HepG2 (cell line): ENCODE measurements around the gene PARP3. TPM values are rescaled to one million over a fixed set of nuclear protein-coding genes. Genes with fewer than 3 reads are reported as not detected.
A peak's percentile ranks its signal among the peaks of the same experiment; 100 is the strongest.

ENCODE experiments used
- ARID2 ChIP-seq: sonication (generic); formaldehyde crosslinking; IDR thresholded peaks from 2 replicates; pipeline ENCODE4 v1.8.1; 2022; ENCODE audit warnings: mild to moderate bottlenecking, missing genetic modification reagents, borderline replicate concordance
- FOXO1 ChIP-seq: sonication (generic); formaldehyde crosslinking; IDR thresholded peaks from 2 replicates; pipeline ENCODE4 v1.4.0; 2020; ENCODE audit warnings: missing genetic modification reagents
- HNRNPH1 ChIP-seq: fragments of 200-400 bp; formaldehyde crosslinking; optimal IDR thresholded peaks from 2 replicates; pipeline ENCODE3; 2017; ENCODE audit warnings: mild to moderate bottlenecking, low read depth, low read length
- KDM1A ChIP-seq: IDR thresholded peaks from 2 replicates; pipeline ENCODE4 v1.6.1; 2016; ENCODE audit warnings: missing compliant biosample characterization
- MEF2D ChIP-seq: sonication (generic); formaldehyde crosslinking; IDR thresholded peaks from 2 replicates; pipeline ENCODE4 v1.5.1; 2020; ENCODE audit warnings: mild to moderate bottlenecking, missing genetic modification reagents
- MLLT10 ChIP-seq: sonication (generic); formaldehyde crosslinking; IDR thresholded peaks from 2 replicates; pipeline ENCODE4 v1.4.0; 2020; ENCODE audit warnings: missing genetic modification reagents
- MTA3 ChIP-seq: sonication (generic); formaldehyde crosslinking; IDR thresholded peaks from 2 replicates; pipeline ENCODE4 v1.4.0; 2020; ENCODE audit warnings: missing genetic modification reagents
- MTF2 ChIP-seq: sonication (generic); formaldehyde crosslinking; IDR thresholded peaks from 2 replicates; pipeline ENCODE4 v1.5.0; 2020; ENCODE audit warnings: missing genetic modification reagents, borderline replicate concordance
- POLR2G ChIP-seq: fragments of 200-400 bp; formaldehyde crosslinking; IDR thresholded peaks from 2 replicates; pipeline ENCODE4 v1.6.1; 2018; ENCODE audit warnings: mild to moderate bottlenecking, low read depth, low read length, moderate library complexity
- RBM39 ChIP-seq: fragments of 200-400 bp; formaldehyde crosslinking; IDR thresholded peaks from one replicate; pipeline ENCODE4 v1.6.1; 2018; ENCODE audit warnings: antibody characterized with exemption, mild to moderate bottlenecking, low read depth, low read length; ENCODE audit not compliant: poor library complexity, severe bottlenecking
- REPIN1 ChIP-seq: sonication (generic); formaldehyde crosslinking; IDR thresholded peaks from 2 replicates; pipeline ENCODE4 v1.8.0; 2022; ENCODE audit warnings: missing genetic modification reagents, low read depth, mild to moderate bottlenecking, borderline replicate concordance
- TBP ChIP-seq: sonication (generic); formaldehyde crosslinking; IDR thresholded peaks from 2 replicates; pipeline ENCODE4 v1.5.0; 2020; ENCODE audit warnings: missing genetic modification reagents
- TSC22D2 ChIP-seq: sonication (generic); formaldehyde crosslinking; IDR thresholded peaks from 2 replicates; pipeline ENCODE4 v1.5.1; 2020; ENCODE audit warnings: missing genetic modification reagents, mild to moderate bottlenecking, borderline replicate concordance
- ZNF326 ChIP-seq: sonication (generic); formaldehyde crosslinking; IDR thresholded peaks from 2 replicates; pipeline ENCODE4 v1.4.0; 2020; ENCODE audit warnings: missing genetic modification reagents, borderline replicate concordance
- ZNF441 ChIP-seq: sonication (generic); formaldehyde crosslinking; IDR thresholded peaks from 2 replicates; pipeline ENCODE4 v1.7.0; 2021; ENCODE audit warnings: missing genetic modification reagents, borderline replicate concordance
- ZNF530 ChIP-seq: sonication (generic); formaldehyde crosslinking; IDR thresholded peaks from 2 replicates; pipeline ENCODE4 v1.5.0; 2020; ENCODE audit warnings: low read depth, mild to moderate bottlenecking, missing genetic modification reagents
- polyA plus RNA-seq, 8 experiments: library from polyadenylated mRNA; depleted of rRNA in 3 of 8; stranded (reverse) in 7 of 8; unstranded in 1 of 8; fragments of >200 nt; fragmentation: Illumina TruSeq in 4 of 8; extraction: Trizol in 4 of 8; gene quantifications; 2 replicates each; pipeline versions ENCODE4 v1.2.1 to v1.2.3, GENCODE V29; 2011 to 2016; ENCODE audit warnings: low read depth in 4 of 8, missing spikeins in 1 of 8, mixed read lengths in 1 of 8; ENCODE audit not compliant: insufficient read depth in 1 of 8
- total RNA-seq, 5 experiments: library from RNA; depleted of rRNA; stranded (reverse); fragments of >200 nt; fragmentation: Illumina TruSeq; extraction: Trizol; gene quantifications; 2 replicates each; pipeline ENCODE4 v1.2.3, GENCODE V29; 2016; ENCODE audit warnings: low read depth in 1 of 5
- TF ChIP-seq, protein P1 (sequence below): sonication (generic); formaldehyde crosslinking; IDR thresholded peaks from 2 replicates; pipeline ENCODE4 v1.9.0; 2021; ENCODE audit warnings: mild to moderate bottlenecking, missing genetic modification reagents
- TF ChIP-seq, protein P2 (sequence below): IDR thresholded peaks from 2 replicates; pipeline ENCODE4 v1.6.1; 2016; ENCODE audit warnings: low read depth, borderline replicate concordance
- TF ChIP-seq, protein P3 (sequence below): sonication (generic); formaldehyde crosslinking; IDR thresholded peaks from 2 replicates; pipeline ENCODE4 v1.4.0; 2020; ENCODE audit warnings: mild to moderate bottlenecking, low read depth, missing genetic modification reagents
- TF ChIP-seq, protein P4 (sequence below): sonication (generic); formaldehyde crosslinking; IDR thresholded peaks from 2 replicates; pipeline ENCODE4 v1.9.0; 2021; ENCODE audit warnings: missing genetic modification reagents, borderline replicate concordance

The PARP3 gene
- total and polyA plus RNA-seq, 2 of the 13 experiments (the other 11 are each of a cell fraction or from before 2014, with no cell fraction given): 11.2 to 21.5 TPM

DNA sequence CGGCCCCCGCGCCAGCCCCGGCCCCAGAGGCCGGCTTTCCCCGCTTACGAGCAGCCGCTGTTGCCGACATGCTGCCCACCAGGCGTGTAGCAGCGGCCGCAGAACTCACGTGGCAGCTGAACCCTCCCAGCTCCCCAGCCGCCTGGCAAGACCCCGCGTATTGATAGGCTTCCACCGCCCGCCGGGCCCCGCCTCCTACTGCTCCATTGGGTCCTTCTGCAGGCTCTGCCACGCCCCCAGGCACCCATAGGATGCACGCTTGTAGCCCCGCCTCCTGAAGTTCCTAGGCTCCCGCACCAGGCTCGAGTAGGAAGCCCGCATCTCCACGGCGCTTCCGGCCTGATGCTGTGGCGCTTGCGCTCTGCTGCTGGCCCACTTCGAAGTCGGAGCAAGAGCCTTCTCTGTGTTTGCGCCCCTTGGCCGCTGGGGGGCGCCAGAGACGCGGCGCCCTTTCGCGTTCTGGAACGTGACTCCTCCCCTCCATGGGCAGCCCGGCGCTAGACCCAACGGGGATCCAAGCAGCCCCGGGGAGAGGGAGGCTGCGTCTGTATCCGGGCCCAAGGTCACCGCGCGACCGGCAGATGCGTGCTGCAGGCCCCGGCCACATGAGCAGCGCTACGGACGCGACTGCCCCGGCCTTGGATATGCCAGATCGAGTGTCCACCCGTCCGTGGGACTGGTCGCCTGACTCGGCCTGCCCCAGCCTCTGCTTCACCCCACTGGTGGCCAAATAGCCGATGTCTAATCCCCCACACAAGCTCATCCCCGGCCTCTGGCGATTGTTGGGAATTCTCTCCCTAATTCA is at the start of gene PARP3, which contains the start of gene RRP9 (continued):
- TF ChIP-seq, protein P1, sequence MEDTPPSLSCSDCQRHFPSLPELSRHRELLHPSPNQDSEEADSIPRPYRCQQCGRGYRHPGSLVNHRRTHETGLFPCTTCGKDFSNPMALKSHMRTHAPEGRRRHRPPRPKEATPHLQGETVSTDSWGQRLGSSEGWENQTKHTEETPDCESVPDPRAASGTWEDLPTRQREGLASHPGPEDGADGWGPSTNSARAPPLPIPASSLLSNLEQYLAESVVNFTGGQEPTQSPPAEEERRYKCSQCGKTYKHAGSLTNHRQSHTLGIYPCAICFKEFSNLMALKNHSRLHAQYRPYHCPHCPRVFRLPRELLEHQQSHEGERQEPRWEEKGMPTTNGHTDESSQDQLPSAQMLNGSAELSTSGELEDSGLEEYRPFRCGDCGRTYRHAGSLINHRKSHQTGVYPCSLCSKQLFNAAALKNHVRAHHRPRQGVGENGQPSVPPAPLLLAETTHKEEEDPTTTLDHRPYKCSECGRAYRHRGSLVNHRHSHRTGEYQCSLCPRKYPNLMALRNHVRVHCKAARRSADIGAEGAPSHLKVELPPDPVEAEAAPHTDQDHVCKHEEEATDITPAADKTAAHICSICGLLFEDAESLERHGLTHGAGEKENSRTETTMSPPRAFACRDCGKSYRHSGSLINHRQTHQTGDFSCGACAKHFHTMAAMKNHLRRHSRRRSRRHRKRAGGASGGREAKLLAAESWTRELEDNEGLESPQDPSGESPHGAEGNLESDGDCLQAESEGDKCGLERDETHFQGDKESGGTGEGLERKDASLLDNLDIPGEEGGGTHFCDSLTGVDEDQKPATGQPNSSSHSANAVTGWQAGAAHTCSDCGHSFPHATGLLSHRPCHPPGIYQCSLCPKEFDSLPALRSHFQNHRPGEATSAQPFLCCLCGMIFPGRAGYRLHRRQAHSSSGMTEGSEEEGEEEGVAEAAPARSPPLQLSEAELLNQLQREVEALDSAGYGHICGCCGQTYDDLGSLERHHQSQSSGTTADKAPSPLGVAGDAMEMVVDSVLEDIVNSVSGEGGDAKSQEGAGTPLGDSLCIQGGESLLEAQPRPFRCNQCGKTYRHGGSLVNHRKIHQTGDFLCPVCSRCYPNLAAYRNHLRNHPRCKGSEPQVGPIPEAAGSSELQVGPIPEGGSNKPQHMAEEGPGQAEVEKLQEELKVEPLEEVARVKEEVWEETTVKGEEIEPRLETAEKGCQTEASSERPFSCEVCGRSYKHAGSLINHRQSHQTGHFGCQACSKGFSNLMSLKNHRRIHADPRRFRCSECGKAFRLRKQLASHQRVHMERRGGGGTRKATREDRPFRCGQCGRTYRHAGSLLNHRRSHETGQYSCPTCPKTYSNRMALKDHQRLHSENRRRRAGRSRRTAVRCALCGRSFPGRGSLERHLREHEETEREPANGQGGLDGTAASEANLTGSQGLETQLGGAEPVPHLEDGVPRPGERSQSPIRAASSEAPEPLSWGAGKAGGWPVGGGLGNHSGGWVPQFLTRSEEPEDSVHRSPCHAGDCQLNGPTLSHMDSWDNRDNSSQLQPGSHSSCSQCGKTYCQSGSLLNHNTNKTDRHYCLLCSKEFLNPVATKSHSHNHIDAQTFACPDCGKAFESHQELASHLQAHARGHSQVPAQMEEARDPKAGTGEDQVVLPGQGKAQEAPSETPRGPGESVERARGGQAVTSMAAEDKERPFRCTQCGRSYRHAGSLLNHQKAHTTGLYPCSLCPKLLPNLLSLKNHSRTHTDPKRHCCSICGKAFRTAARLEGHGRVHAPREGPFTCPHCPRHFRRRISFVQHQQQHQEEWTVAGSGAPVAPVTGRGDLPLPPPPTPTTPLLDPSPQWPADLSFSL: no peak
- TF ChIP-seq ZNF326 (no peak), POLR2G (peak; percentile 83), TBP (CRISPR knock-in tag) (no peak), MLLT10 (CRISPR knock-in tag) (no peak), KDM1A (CRISPR knock-in tag) (no peak), MEF2D (CRISPR knock-in tag) (peak; percentile 78; the same call in 1 of the 2 replicates), MTA3 (CRISPR knock-in tag) (no peak), ARID2 (CRISPR knock-in tag) (no peak), REPIN1 (CRISPR knock-in tag) (peak; percentile 20; the same call in 1 of the 2 replicates), TSC22D2 (CRISPR knock-in tag) (peak; percentile 46; the same call in 1 of the 2 replicates), ZNF530 (CRISPR knock-in tag) (no peak), ZNF441 (CRISPR knock-in tag) (peak; percentile 70), HNRNPH1 (no peak), MTF2 (CRISPR knock-in tag) (no peak), FOXO1 (CRISPR knock-in tag) (peak; percentile 47; the same call in 1 of the 2 replicates), RBM39 (peak; percentile 69)
- TF ChIP-seq, protein P2, sequence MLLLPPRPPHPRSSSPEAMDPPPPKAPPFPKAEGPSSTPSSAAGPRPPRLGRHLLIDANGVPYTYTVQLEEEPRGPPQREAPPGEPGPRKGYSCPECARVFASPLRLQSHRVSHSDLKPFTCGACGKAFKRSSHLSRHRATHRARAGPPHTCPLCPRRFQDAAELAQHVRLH (CRISPR knock-in tag): peak; percentile 91; the same call in 1 of the 2 replicates
- TF ChIP-seq, protein P3, sequence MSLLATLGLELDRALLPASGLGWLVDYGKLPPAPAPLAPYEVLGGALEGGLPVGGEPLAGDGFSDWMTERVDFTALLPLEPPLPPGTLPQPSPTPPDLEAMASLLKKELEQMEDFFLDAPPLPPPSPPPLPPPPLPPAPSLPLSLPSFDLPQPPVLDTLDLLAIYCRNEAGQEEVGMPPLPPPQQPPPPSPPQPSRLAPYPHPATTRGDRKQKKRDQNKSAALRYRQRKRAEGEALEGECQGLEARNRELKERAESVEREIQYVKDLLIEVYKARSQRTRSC (CRISPR knock-in tag): no peak
- TF ChIP-seq, protein P4, sequence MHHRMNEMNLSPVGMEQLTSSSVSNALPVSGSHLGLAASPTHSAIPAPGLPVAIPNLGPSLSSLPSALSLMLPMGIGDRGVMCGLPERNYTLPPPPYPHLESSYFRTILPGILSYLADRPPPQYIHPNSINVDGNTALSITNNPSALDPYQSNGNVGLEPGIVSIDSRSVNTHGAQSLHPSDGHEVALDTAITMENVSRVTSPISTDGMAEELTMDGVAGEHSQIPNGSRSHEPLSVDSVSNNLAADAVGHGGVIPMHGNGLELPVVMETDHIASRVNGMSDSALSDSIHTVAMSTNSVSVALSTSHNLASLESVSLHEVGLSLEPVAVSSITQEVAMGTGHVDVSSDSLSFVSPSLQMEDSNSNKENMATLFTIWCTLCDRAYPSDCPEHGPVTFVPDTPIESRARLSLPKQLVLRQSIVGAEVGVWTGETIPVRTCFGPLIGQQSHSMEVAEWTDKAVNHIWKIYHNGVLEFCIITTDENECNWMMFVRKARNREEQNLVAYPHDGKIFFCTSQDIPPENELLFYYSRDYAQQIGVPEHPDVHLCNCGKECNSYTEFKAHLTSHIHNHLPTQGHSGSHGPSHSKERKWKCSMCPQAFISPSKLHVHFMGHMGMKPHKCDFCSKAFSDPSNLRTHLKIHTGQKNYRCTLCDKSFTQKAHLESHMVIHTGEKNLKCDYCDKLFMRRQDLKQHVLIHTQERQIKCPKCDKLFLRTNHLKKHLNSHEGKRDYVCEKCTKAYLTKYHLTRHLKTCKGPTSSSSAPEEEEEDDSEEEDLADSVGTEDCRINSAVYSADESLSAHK (CRISPR knock-in tag): no peak
